Mesenchymal stem cell (in vitro differentiated cells and primary cell): ENCODE data around the gene PGC.

Experiments used
- DNase-seq: peaks from one replicate; pipeline ENCODE4 v3.0.0-alpha.2; 2013
- H2AFZ ChIP-seq: one replicate; pipeline ENCODE4 v1.6.1; 2013; ENCODE audit warnings: low read depth, mild to moderate bottlenecking, control low read depth, inconsistent platforms, low read length, moderate library complexity
- H2AK5ac ChIP-seq: 2 replicates; pipeline ENCODE4 v1.6.1; 2013; ENCODE audit warnings: low read length, moderate library complexity, mild to moderate bottlenecking, inconsistent platforms; ENCODE audit not compliant: severe bottlenecking
- H2BK120ac ChIP-seq: one replicate; pipeline ENCODE4 v1.6.1; 2013; ENCODE audit warnings: low read depth, mild to moderate bottlenecking, inconsistent platforms, low read length, moderate library complexity
- H2BK12ac ChIP-seq, 2 experiments: one replicate each; pipeline ENCODE4 v1.6.1; 2013; ENCODE audit warnings: inconsistent platforms in 2 of 2, low read length in 2 of 2, mild to moderate bottlenecking in 2 of 2, moderate library complexity in 2 of 2, control low read depth in 1 of 2
- H2BK15ac ChIP-seq: one replicate; pipeline ENCODE4 v1.6.1; 2013; ENCODE audit warnings: mild to moderate bottlenecking, low read depth, inconsistent platforms; ENCODE audit not compliant: poor library complexity, severe bottlenecking
- H2BK5ac ChIP-seq: 2 replicates; pipeline ENCODE4 v1.6.1; 2013; ENCODE audit warnings: low read depth, mild to moderate bottlenecking, low read length, control low read depth, inconsistent platforms; ENCODE audit not compliant: poor library complexity, severe bottlenecking
- H3K14ac ChIP-seq, 2 experiments: one replicate each; pipeline ENCODE4 v1.6.1; 2013; ENCODE audit warnings: inconsistent platforms in 2 of 2, low read length in 2 of 2, control low read depth in 1 of 2, mild to moderate bottlenecking in 1 of 2, moderate library complexity in 1 of 2
- H3K18ac ChIP-seq, 2 experiments: one replicate each; pipeline ENCODE4 v1.6.1; 2013; ENCODE audit warnings: inconsistent platforms in 2 of 2, low read length in 2 of 2, control low read depth in 1 of 2, low read depth in 1 of 2, mild to moderate bottlenecking in 1 of 2
- H3K23ac ChIP-seq, 2 experiments: one replicate each; pipeline ENCODE4 v1.6.1; 2013; ENCODE audit warnings: inconsistent platforms in 2 of 2, low read length in 2 of 2, mild to moderate bottlenecking in 2 of 2, moderate library complexity in 2 of 2, control low read depth in 1 of 2
- H3K27ac ChIP-seq: 2 replicates; pipeline ENCODE4 v1.5.1; 2013; ENCODE audit warnings: mild to moderate bottlenecking, moderate library complexity, low read length, control low read depth, inconsistent platforms; ENCODE audit not compliant: poor library complexity, severe bottlenecking
- H3K27me3 ChIP-seq, 2 experiments: 2 replicates each; pipeline versions ENCODE4 v1.6.1 to v1.7.0; 2013; ENCODE audit warnings: low read length in 2 of 2, mild to moderate bottlenecking in 2 of 2, moderate library complexity in 2 of 2, control low read depth in 1 of 2, inconsistent platforms in 1 of 2; ENCODE audit not compliant: control insufficient read depth in 1 of 2, insufficient read depth in 1 of 2
- H3K36me3 ChIP-seq, 2 experiments: 2 replicates each; pipeline versions ENCODE4 v1.6.1 to v1.7.0; 2013; ENCODE audit warnings: low read length in 2 of 2, control low read depth in 1 of 2, inconsistent platforms in 1 of 2, low read depth in 1 of 2, mild to moderate bottlenecking in 1 of 2; ENCODE audit not compliant: insufficient read depth in 2 of 2, control insufficient read depth in 1 of 2
- H3K4ac ChIP-seq, 2 experiments: one replicate each; pipeline ENCODE4 v1.6.1; 2013; ENCODE audit warnings: inconsistent platforms in 2 of 2, low read length in 2 of 2, mild to moderate bottlenecking in 2 of 2, moderate library complexity in 2 of 2, control low read depth in 1 of 2, low read depth in 1 of 2
- H3K4me1 ChIP-seq: 2 replicates; pipeline ENCODE4 v1.6.1; 2013; ENCODE audit warnings: low read depth, low read length, control low read depth; ENCODE audit not compliant: control insufficient read depth, insufficient read depth
- H3K4me2 ChIP-seq: 2 replicates; pipeline ENCODE4 v1.6.1; 2013; ENCODE audit warnings: low read length, mild to moderate bottlenecking, inconsistent platforms; ENCODE audit not compliant: poor library complexity, severe bottlenecking
- H3K4me3 ChIP-seq, 2 experiments: 2 replicates each; pipeline versions ENCODE4 v1.5.1 to v1.7.0; 2013; ENCODE audit warnings: low read length in 2 of 2, mild to moderate bottlenecking in 2 of 2, control low read depth in 1 of 2, low read depth in 1 of 2; ENCODE audit not compliant: insufficient read depth in 1 of 2
- H3K79me1 ChIP-seq: replicated peaks from 2 replicates; pipeline ENCODE4 v1.6.1; 2013; ENCODE audit warnings: mild to moderate bottlenecking, control low read depth, low read length, inconsistent platforms; ENCODE audit not compliant: poor library complexity, severe bottlenecking
- H3K9ac ChIP-seq: 2 replicates; pipeline ENCODE4 v1.7.0; 2013; ENCODE audit warnings: mild to moderate bottlenecking, low read length, moderate library complexity
- H3K9me3 ChIP-seq: 2 replicates; pipeline ENCODE4 v1.7.0; 2013; ENCODE audit warnings: mild to moderate bottlenecking, low read length; ENCODE audit not compliant: control insufficient read depth
- H4K8ac ChIP-seq: one replicate; pipeline ENCODE4 v1.6.1; 2013; ENCODE audit warnings: inconsistent platforms, mild to moderate bottlenecking, low read length, moderate library complexity
- H4K91ac ChIP-seq: one replicate; pipeline ENCODE4 v1.6.1; 2013; ENCODE audit warnings: mild to moderate bottlenecking, low read length, inconsistent platforms
- WGBS: methylation state at CpG from one replicate; pipeline ENCODE4 v1.1.7; 2013; ENCODE audit warnings: mixed read lengths; 5-methylcytosine and 5-hydroxymethylcytosine counted together

The PGC gene

GRCh38 chr6:41774841-41775240, 27.6 kb upstream of the PGC start:
- no peak overlapping the region for H2AFZ ChIP-seq
- no peak overlapping the region for H2BK12ac ChIP-seq
- H2AK5ac ChIP-seq: no peak overlapping the region
- no peak overlapping the region for H3K23ac ChIP-seq
- no peak overlapping the region for H3K4me3 ChIP-seq
- no peak overlapping the region for H3K4ac ChIP-seq
- peaks cover 56 to 60% of the 10 kb centered on the region in 2 experiments for H3K36me3 ChIP-seq
- no peak overlapping the region for H3K14ac ChIP-seq
- no peak overlapping the region for H3K27ac ChIP-seq
- H3K9me3 ChIP-seq: no peaks in the 10 kb centered on the region
- 98% methylated on average over 3 of the region's 3 CpGs for WGBS
- H3K18ac ChIP-seq: no peak overlapping the region
- peaks cover 9% of the 10 kb centered on the region for H3K4me1 ChIP-seq
- H3K27me3 ChIP-seq: no peaks in the 10 kb centered on the region
- peaks cover 14% of the 10 kb centered on the region for H3K79me1 ChIP-seq
- no peak overlapping the region for H3K9ac ChIP-seq
- no peak overlapping the region for H2BK15ac ChIP-seq
- H2BK5ac ChIP-seq: no peak overlapping the region
- H3K4me2 ChIP-seq: no peak overlapping the region
- no peak overlapping the region for H2BK120ac ChIP-seq
- no peak overlapping the region for H4K91ac ChIP-seq
- no peak for DNase-seq
- no peak overlapping the region for H4K8ac ChIP-seq

- WGBS: 94% methylated on average over 29 of the region's 29 CpGs
- H3K79me1 ChIP-seq: peaks cover 3% of the 10 kb centered on the region
- no peak overlapping the region for H3K4me3 ChIP-seq
- H3K4me2 ChIP-seq: no peak overlapping the region
- H2BK15ac ChIP-seq: no peak overlapping the region
- no peak overlapping the region for H4K8ac ChIP-seq
- H3K18ac ChIP-seq: no peak overlapping the region
- H2AFZ ChIP-seq: no peak overlapping the region
- H4K91ac ChIP-seq: no peak overlapping the region
- H3K23ac ChIP-seq: no peak overlapping the region
- H3K36me3 ChIP-seq: peaks cover 46 to 54% of the 10 kb centered on the region in 2 experiments
- no peak overlapping the region for H3K14ac ChIP-seq
- DNase-seq: no peak
- H2AK5ac ChIP-seq: no peak overlapping the region
- H3K4me1 ChIP-seq: peaks cover 19% of the 10 kb centered on the region
- no peak overlapping the region for H2BK120ac ChIP-seq
- H3K4ac ChIP-seq: no peak overlapping the region
- no peak overlapping the region for H3K27ac ChIP-seq
- H3K9ac ChIP-seq: no peak overlapping the region
- H2BK5ac ChIP-seq: no peak overlapping the region
- H2BK12ac ChIP-seq: no peak overlapping the region
- H3K9me3 ChIP-seq: no peaks in the 10 kb centered on the region
- no peaks in the 10 kb centered on the region for H3K27me3 ChIP-seq
Measured at GRCh38 chr6:41771058-41771983, 24.1 kb upstream of the PGC start.

- Histone ChIP-seq H4K91ac (no peak overlapping the region), H3K4ac (no peak overlapping the region), H3K4me3 (no peak overlapping the region), H3K23ac (no peak overlapping the region), H3K36me3 (peaks cover 43 to 53% of the 10 kb centered on the region in 2 experiments), H3K14ac (no peak overlapping the region), H3K18ac (no peak overlapping the region), H2AFZ (no peak overlapping the region), H3K79me1 (peaks cover 3% of the 10 kb centered on the region), H3K27ac (no peak overlapping the region), H2BK5ac (no peak overlapping the region), H3K4me2 (no peak overlapping the region), H2BK120ac (no peak overlapping the region), H3K9ac (no peak overlapping the region), H3K4me1 (peaks cover 19% of the 10 kb centered on the region), H3K9me3 (no peaks in the 10 kb centered on the region), H2AK5ac (no peak overlapping the region), H3K27me3 (no peaks in the 10 kb centered on the region), H2BK15ac (no peak overlapping the region), H2BK12ac (no peak overlapping the region), H4K8ac (no peak overlapping the region)
- 95% methylated on average over 30 of the region's 30 CpGs for WGBS
- no peak for DNase-seq
Measured at GRCh38 chr6:41770381-41771057, 23.3 kb upstream of the PGC start.

GRCh38 chr6:41769376-41769775, 22.2 kb upstream of the PGC start:
- Histone ChIP-seq H2BK5ac (no peak overlapping the region), H2AK5ac (no peak overlapping the region), H3K27me3 (no peaks in the 10 kb centered on the region), H3K9me3 (no peaks in the 10 kb centered on the region), H3K27ac (no peak overlapping the region), H2BK12ac (peak overlapping the region in 1 of 2 experiments; percentile 34), H2BK120ac (no peak overlapping the region), H3K23ac (no peak overlapping the region), H3K4ac (no peak overlapping the region), H2AFZ (no peak overlapping the region), H3K4me3 (no peak overlapping the region), H3K4me1 (peaks cover 16% of the 10 kb centered on the region), H3K9ac (no peak overlapping the region), H2BK15ac (no peak overlapping the region), H4K91ac (no peak overlapping the region), H3K79me1 (no peaks in the 10 kb centered on the region), H3K4me2 (no peak overlapping the region), H3K14ac (no peak overlapping the region), H3K18ac (no peak overlapping the region), H4K8ac (no peak overlapping the region), H3K36me3 (peaks cover 32 to 41% of the 10 kb centered on the region in 2 experiments)
- WGBS: 98% methylated on average over 8 of the region's 8 CpGs
- DNase-seq: no peak
